ENCODE results near the gene NKPD1.
"Not testable (repeated sequence)": the region's sequence is repeated elsewhere in the genome, so short reads cannot be mapped to it uniquely, and the experiment has no call there.

Gene NKPD1

GRCh38 chr19:45137179-45137761 lies 23.5 kb downstream of the NKPD1 start:
- no peak for DNase-seq

DNA sequence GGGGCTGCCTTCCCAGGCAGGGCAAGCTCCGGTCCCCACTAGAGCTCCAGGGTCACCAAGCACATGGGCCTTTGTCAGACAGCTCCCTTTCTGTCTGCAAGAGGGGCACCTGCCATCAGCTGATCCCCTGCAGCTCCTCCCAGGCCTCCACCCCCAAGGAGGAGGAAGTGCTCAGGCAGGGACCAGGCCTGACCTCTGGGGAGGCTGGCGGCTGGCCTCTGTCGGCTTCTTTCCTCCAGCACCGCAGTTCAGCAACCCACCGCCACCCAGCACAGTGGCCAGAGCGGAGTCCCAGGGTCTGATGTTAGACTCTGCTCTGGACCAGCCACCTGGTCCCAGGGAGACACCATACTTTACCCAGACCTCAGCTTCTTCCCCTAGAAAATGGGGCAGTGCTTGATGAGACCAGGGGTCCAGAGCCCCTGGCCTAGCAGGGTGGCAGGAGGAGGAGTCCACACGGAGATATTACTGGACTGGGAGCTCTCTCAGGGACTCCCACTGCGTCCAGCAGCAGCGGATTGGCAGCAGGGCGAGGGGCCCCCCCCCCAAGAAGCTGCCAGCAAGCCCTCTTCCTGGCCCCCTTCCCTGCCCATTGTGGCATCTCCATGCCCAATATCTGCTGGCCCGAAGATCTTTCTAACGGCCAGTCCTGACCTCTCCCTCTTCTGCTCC lies 24.1 kb downstream of the NKPD1 start:
- DNase-seq: no peak

DNA sequence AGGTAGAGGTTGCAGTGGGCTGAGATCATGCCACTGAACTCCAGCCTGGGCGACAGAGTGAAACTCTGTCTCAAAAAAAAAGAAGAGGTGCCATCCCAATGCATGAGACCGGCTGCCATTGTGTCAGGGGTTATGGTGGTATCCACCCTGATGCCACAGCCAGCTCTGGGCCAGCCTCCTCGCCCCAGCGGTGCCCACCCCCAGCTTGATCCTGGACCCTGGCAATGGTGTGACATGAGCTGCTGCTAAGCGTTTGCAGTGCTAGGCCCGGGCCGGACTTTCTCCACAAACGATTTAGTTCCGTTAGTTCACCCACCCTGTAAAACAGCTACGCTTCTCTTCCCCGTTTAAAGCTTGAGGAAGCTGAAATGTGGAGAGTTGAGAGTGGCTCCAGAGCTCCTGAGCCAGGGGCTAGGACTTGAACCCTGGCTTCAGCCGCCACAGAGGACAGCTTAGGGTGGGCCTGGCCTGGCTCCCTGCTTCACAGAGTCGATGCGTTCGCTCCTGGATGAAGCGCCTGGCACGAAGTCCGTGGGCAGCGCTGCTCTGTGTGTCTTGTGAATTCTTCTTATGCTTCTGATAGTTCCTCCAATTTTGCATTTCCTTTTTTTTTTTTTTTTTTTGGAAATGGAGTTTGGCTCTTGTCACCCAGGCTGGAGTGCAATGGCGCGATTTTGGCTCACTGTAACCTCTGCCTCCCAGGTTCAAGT lies 25.5 kb downstream of the NKPD1 start:
- DNase-seq: no peak

DNA sequence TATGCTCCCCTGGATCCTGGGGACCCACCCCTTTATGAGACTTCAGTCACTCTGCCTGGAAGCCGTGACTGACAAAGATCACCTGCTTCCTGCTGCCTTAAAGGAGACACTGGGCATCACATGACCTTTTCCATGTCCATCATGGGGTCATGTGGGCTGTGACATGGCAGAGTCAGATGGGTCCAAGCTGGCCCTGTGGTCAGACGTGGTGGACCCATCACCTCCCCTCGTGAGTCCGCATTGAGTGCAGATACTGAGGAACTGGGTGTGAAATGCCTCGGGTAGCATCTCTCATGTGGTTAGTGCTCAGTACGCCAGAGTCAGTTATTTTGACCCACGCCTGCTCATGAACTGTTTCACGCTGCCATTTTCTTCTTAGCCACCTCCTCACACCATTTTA lies 27.1 kb downstream of the NKPD1 start:
- DNase-seq: no peak

DNA sequence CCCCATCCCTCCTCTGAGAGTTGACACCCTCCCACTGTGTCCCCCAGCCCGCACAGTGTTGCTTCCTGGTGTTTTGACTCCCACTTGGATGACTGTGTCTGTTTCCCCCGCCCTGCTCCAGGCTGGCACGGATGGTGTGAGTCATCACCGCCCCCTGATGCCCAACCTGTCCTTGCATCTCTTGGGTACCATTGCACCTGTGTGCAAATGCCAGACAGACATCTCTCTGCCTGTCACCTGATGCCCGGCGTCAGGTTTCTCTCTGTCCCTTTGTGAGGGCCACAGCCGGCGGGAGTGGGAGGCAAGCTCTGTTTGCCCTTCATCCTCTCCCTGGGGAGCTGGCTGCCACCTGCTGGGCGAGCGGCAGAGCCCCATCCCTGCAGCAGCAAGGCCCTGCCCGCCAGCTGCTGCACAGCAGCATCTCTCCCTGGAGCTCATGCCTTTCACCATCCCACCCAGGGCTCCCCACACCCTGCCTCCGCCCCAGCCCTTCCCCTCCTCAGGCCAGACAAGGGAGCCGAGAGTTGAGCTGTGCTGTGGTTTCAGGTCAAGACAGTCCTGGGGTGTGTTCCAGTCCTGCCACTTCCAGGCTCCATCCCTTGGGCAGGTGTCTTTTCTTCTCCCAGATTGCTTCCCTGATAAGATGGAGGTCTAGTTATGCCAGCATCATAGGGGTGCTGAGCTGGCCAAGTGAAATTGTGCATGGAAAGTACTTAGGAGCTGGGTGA lies 29.7 kb downstream of the NKPD1 start:
- DNase-seq: peak; percentile 98

DNA sequence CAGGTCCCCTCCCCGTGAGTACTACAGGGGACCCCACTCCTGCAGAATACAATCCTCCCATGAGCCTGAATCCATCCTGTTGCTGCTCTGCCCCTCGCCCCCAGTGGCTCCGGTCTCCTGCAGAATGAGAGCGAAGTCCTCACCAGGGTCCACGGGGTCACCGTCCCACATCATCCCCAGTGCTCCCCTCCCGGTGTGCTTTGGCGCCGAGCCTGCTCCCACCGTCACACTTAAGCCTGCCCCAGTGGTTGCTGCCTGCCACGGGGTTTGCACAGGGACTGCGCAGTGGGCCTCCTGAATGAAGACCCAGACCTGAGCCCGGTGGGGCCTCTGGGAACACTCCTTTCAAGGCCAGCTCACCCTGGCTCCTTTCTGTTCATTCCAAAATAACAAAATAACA lies 30.5 kb downstream of the NKPD1 start:
- DNase-seq: no peak

GRCh38 chr19:45128806-45129205 lies 32.0 kb downstream of the NKPD1 start:
- DNase-seq: no peak

DNA sequence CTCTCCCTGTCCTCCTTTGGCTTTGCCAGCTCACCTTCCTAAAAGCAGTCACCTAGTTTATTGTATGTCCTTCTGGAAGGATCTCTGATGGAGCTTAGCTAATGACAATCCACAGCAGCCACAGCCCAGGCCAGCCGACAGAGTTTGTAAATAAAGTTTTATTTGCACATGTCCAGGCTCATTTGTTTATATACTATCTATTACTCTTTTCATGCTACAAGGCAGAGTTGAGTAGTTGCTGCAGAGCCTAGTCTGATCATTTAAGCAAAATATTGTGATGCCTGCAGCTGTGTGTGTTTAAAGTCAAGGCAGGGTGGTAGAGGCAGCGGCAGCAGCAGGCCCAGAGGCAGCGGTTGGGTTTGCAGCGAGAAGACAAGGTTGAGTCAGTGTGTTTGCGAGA lies 32.6 kb downstream of the NKPD1 start:
- DNase-seq: no peak

DNA sequence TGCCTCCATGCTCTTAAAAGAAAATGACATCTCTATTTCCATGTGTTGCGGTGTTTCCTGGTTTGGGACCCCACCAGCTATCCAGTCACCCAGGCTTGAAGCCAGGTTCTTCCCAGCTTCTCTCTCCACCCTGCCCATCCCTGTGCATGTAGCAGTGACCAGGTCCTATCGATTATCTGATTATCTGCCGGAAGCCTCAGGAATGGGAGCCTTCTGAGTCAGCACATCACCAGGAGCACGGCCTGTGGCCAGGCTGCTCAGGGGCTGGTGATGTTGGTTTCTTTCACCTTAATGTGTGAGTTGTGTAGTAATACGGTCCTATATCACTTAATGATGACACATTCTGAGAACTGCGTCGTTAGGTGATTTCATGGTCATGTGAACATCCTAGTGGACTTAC lies 34.1 kb downstream of the NKPD1 start:
- DNase-seq: no peak

DNA sequence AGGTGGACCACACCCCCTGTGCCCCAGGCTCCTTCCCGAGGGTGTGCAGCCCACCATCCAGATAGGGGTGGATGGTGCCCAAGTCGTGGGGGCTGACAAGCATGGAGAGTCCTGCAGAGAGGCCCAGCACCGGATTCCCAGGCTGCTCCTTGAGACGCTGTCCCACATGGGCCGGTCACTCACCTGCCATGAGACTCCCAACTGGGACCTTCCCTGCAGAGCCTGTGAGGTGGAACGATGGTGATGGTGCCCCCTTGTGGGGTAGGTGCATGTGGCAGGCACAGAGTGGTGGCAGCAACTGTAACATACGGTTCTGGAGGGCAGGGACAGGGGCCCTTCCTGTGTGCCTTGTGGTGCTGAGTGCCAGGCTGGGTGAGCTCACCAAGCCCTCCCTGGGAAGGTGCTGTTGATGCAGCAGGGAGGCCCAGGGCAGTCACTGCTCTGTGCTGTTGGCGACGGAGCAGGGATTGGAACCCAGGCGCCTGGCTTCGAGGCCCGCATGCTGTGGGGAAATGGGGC lies 34.7 kb downstream of the NKPD1 start:
- peak; percentile 43 for DNase-seq

DNA sequence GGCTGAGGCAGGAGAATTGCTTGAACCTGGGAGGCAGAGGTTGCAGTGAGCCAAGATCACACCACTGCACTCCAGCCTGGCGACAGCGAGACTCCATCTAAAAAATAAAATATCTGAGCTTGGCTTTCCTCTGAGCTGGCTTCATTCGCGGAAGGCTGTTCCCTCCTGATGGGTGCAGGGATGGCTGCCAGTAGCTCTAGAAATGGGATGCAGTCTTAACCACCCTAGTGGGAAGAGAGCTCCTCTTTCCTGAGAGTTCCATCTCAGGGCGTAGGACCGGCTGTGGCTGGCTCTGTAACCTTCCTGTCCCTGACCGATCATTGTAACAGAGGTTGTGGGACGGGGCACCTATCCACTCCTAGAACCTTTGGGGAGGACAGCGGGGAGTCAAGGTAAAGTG lies 35.4 kb downstream of the NKPD1 start:
- DNase-seq: no peak

DNA sequence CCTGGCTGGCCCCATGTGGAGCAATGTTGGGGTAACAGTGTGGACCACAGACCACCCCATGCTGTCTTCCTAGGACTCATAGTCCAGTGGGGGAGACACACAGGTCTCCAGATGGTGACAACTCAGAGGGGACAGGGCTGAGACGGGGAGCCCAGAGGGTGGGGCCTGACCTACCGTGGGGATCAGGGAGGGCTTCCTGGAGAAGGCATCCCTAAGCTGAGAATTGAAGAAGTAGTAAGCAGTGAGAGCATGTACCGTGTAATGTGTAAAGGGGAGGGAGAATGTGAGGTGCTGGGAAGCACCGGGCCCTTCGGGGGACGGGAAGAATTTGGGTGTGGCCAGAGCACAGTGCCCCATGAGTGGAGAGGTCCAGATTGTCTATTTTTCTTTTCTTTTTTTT lies 36.8 kb downstream of the NKPD1 start:
- DNase-seq: no peak

- DNase-seq: no peak
Measured at GRCh38 chr19:45123440-45123850, 37.3 kb downstream of the NKPD1 start.

DNA sequence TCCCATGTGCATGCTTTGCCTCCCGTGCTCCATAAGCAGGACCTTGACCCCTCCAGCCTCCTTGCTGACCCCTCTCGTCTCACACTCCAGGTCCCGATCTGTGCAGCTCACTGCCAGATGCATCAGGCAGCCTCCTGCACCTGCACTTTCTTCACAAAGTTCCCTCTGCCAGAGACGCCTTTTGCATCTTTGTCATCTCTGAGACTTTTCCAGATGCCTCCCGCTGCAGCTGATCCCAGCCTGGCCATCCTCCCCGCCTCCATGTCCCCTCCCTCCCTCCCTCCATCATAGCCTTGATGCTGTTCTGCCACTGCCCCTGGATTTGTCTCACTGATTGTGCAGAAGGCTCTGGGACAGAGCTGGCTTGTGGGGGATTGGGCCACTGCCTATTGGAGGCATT lies 38.0 kb downstream of the NKPD1 start:
- no peak for DNase-seq

- DNase-seq: no peak
Measured at GRCh38 chr19:45121827-45122345, 38.9 kb downstream of the NKPD1 start.

DNA sequence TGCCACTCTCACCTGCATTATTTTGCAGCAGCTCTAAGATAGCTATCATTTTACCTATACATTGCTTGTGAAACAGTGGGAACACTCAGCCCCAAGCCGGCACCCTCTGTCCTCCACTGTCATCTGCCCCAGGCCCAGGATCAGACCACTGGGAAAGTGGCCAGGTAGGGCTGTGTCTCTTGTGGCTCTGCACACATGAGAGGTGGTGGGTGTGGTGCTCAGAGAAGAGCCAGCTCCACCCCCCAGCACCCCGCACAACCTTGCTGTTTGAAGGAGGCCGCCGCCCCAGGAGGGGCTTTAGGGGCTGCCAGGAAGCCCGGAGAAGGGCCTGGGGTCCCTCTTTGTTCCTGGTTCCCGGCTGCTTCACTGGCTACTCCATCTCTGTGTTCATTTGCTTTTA lies 41.2 kb downstream of the NKPD1 start:
- no peak for DNase-seq

GRCh38 chr19:45118591-45119355 lies 42.0 kb downstream of the NKPD1 start:
- not testable (repeated sequence) for DNase-seq

GRCh38 chr19:45118106-45118505 lies 42.7 kb downstream of the NKPD1 start:
- DNase-seq: no peak

GRCh38 chr19:45117671-45118070 lies 43.1 kb downstream of the NKPD1 start:
- no peak for DNase-seq

- DNase-seq: peak; percentile 76
Measured at GRCh38 chr19:45117167-45117594, 43.6 kb downstream of the NKPD1 start.

DNA sequence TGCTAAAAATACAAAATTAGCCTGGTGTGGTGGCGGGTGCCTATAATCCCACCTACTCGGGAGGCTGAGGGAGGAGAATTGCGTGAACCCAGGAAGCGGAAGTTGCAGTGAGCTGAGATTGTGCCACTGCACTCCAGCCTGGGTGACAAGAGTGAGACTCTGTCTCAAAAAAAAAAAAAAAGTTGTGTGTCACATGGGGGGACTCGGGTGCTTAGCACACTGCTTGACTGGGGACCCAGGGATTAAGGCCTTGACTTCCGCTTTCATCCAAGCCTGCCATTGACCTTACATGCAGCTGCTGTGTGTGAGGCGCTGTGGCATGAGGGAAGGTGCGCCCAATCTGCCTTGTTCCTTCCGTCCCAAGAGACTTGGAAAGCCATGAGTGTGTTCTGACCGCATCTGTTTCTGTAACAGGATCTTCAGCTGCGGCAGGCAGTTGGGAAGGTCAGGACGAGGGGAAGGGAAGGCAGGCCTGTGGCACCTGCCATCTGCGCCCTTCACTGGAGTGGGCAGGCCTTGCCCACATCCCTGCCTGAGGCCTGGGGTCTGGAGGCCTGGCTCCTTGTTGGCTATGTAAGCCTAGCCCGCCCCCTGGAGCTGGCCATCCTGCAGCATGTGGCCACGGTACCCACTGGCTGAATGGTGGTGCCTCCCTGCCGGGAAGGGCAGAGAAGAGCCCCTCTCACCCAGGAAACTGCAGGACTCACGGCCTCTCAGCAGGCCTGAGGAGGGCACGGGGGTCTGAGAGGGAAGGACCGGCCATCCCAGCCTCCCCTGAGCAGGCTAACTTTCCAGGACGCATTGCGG lies 44.8 kb downstream of the NKPD1 start:
- DNase-seq: peak; percentile 62

- DNase-seq: no peak
Measured at GRCh38 chr19:45114116-45114515, 46.7 kb downstream of the NKPD1 start.

Data from NCI-H510A (cell line).